HG02571 (cell line): ENCODE results near the gene KIF24.
"Not testable (repeated sequence)": the region's sequence is repeated elsewhere in the genome, so short reads cannot be mapped to it uniquely, and the experiment has no call there.

Source experiments
- ATAC-seq: cut with Tn5 transposase; IDR thresholded peaks from one replicate; pipeline ENCODE4 v1.9.1; 2021; ENCODE audit warnings: mild to moderate bottlenecking, moderate library complexity; ENCODE audit not compliant: unreplicated experiment

The KIF24 gene

DNA sequence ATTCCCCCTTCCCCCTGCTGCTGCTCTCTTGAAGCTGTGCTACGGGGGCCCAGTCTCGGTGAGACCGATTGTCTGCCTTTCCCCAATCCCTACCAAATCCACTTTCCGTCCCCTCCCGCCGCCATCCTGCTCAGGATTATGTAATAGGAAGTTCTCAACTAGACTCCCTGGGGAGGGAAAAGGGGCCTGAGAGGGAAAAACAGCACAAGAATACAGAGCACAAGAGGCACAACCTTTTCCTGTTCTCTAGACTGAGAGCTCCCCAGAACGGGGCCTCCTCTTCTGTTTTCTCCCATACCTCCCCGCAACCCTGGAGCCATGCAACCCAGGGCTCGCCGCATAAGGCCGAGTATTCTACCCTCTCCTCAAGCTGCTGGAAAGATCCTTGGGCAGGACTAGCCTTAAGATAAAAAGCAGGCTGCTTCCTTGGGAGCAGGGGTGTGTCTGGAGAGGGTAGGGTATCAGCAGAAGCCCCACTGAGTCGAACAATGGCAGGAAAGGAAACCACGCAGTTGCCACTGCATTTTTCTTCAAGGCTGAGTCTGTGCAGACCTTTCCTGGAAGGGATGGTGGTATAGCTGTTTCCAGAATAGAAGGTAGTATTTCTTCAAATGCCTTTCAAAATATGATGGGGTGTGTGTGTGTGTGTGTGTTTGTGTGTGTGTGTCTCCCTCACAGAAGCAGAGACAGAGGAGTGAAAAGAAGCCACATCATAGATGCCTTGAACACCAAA, 34.7 kb upstream of the KIF24 start:
- no peak for ATAC-seq

DNA sequence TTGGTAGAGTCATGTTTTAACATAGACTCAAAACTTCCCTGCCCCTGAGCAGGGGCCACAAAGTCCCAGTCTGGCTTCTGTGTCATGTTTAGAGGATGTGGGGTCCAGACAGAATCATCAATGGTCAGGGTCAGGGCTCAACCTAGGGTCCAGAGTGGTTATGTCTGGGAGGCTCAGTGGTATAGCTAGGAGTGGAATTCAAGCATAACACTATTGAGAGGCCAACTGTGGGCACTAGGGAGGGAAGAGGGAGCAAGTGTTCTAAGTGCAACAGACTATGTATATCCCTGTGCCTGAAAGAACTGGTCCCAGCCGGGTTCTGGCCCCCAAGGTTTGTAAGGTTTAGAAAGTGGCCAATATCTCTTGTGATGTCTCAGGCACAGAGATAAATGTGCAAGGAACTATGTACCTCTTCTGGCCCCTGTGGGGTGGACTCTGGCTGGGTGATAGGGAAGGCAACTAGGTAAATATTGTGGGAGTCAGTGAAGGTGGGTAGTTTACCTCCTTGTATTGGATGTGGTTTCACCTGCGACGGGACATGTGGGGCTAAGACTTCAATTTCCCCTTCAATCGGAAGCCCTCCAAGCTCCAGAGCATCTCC, 33.6 kb upstream of the KIF24 start:
- ATAC-seq: no peak

DNA sequence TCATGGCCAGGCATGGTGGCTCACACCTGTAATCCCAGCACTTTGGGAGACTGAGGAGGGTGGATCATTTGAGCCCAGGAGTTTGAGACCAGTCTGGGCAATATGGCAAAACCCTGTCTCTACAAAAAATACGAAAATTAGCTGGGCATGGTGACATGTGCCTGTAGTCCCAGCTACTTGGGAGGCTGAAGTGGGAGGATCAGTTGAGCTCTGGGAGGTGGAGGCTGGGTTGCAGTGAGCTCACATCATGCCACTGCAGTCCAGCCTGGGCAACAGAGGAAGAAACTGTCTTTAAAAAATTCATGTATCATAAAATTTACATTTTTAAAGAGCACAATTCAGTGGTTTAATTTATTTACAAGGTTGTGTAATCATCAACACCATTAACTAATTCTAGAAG, 23.9 kb upstream of the KIF24 start:
- ATAC-seq: not testable (repeated sequence)

DNA sequence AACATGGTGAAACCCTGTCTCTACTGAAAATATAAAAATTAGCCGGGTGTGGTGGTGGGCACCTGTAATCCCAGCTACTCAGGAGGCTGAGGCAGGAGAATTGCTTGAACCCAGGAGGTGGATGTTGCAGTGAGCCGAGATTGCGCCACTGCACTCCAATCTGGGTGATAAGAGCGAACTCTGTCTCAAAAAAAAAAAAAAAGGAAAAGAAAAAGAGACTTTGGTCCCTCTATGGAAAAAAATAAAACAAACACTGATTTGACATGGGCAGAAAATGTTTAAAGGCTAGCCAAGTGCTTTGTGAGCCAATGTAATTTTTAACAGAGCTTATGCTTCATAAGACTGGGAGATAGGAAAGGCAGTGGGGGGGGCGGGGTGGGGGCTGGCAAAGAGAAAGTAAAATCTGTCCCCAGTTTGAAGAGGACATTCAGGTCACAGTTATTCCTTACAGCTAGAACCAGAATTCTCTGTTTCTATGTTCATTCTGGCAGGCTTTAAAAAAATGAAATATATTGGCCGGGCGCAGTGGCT, 23.1 kb upstream of the KIF24 start:
- ATAC-seq: not testable (repeated sequence)

DNA sequence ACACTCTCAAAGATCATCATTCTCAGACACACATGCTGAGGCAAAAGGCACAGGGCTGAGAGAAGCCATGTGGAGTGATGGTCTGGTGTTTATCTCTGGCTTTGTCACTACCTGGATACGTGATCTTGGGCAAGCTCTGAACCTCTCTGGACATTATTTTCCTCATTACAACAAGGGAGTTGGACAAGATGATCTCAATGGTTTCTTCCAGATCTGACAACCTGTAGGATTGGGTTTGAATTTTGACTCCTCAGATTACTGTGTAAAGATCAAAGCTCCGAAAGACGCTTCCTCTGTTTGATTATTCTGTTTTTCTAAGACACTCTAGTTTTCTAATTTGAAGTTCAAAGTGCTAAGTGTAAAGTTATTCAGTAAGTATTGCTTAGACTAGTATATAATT, 20.3 kb upstream of the KIF24 start:
- ATAC-seq: no peak

DNA sequence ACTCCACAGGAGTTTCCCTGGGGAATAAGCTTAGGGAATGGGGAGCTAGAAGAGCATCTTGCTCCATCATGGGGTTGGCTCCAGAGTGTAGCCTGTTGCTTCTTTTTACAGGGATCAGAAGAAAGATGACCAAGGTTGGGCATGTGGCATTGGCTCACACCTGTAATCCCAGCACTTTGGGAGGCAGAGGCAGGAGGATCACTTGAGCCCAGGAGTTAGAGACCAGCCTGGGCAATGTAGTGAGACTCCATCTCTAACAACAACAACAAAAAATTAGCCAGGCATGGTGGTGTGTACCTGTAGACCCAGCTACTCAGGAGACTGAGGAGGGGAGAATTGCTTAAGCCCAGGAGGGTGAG, 18.7 kb upstream of the KIF24 start:
- no peak for ATAC-seq

DNA sequence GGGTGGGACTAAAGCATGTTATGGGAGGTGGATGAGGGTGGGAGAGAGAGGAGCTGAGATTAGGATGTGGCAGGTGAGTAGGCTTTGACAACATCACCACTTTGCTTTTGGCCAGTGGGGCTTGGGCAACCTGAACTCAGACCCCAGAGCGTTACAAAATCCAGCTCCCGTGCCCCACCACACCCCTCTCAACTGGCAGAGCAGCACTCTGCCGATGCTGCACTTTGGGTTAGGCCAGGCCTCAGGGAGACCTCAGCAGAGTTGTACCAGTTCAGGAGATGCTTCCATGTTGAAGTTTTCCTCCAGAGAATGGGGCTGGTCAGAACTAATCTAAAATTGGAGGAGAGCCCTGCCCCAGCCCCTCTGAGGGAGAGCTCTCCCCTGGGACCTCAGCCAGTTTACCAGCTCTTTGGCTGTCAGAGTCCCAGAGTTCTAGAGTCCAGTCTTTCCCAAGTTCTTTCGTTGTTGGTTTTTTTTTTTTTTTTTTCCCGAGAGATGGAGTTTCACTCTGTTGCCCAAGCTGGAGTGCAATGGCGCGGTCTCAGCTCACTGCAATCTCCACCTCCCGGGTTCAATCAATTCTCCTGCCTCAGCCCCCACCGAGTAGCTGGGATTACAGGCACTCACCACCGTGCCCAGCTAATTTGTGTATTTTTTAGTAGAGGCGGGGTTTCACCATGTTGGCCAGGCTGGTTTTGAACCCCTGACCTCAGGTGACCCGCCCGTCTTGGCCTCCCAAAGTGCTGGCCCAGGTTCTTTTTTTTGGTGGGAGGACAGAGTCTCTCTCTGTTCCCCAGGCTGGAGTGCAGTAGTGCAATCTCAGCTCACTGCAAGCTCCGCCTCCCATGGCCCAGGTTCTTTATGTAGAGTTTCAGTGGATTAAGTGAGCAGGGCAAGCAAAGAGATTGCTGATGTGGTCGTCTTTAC, 18.1 kb upstream of the KIF24 start:
- no peak for ATAC-seq

DNA sequence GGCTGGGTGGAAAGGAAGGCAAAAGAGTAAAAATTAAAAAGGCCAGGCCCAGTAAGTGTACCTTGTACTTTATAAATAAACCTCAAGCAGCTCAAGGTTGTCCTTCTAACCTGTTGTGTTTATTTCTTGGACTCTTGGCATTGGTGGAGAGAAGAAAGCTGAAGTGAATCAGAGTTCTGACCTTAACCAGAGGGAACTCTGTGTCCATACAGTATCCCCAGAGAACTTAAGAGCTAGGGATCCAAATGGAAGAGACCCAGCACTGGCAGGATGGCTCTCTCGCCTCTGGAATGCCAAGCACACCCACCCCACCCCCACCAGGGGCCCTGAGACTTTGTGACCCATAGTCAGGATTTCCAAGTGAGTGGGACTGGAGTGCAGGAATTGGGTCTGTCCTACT, 14.5 kb upstream of the KIF24 start:
- no peak for ATAC-seq

DNA sequence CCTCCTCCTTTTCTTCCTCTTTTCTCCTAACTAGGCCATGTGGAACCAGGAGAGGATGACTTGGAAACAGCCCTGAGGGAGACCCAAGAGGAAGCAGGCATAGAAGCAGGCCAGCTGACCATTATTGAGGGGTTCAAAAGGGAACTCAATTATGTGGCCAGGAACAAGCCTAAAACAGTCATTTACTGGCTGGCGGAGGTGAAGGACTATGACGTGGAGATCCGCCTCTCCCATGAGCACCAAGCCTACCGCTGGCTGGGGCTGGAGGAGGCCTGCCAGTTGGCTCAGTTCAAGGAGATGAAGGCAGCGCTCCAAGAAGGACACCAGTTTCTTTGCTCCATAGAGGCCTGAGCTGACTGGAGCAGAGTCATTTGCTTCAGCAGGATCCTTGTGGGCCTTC, 14.0 kb upstream of the KIF24 start:
- ATAC-seq: no peak

DNA sequence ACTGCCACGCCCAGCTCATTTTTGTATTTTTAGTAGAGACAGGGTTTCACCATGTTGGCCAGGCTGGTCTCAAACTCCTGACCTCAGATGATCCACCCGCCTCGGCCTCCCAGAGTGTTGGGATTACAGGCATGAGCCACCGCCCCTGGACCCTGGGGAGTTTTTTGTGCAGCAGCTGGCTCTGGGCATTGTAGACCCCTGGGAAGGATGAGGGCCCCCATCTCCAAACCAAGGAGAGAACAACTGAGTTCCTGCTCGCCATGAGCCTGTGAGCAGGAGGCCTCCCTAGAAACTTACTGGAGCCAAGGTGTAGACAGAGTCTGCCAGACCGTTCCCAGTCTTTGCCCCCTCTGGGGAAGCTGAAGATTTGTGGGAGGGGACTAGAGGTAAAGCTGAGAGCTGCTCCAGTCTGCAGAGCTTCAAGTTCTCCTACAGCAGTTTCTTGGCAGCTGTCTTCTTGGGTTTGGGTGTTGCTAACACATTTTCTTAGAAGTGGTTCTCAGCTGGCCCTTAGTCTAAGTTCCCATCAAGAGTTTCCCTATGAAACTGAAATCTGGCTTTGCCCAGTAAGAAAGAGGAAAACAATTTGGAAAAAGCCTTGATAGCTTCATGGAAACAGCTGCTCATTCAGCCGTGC, 12.7 kb upstream of the KIF24 start:
- ATAC-seq: no peak

DNA sequence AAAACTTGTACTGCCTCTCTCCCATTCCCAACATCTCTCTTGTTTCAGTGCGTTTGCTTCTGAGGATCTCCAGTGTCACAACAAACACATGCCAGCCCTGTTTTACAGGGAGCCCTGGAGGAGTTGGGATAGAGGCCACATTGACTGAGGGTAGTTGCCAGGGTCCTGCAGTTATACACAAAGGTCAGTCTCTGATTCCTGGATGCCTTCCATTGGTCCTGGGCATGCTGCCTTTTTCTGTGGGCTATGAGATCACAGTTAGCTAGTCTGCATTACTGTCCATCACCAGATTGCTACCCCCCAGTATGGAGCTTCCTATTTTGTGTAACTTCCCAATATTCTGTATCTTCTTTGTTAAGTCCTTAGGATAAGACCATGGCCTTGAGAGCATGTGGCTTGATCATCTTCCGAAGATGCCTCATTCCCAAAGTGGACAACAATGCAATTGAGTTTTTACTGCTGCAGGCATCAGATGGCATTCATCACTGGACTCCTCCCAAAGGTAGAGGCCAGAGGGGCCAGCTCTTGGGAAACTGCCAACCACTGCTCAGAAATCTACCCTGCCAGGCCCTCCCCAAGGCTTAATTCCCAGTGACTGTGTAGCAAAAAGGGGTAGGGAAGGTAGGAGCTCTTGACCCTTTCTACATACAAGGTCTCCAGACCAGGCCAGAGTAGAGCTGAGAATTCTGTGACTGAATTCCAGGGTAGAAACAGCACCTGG, 9.8 kb upstream of the KIF24 start:
- no peak for ATAC-seq

DNA sequence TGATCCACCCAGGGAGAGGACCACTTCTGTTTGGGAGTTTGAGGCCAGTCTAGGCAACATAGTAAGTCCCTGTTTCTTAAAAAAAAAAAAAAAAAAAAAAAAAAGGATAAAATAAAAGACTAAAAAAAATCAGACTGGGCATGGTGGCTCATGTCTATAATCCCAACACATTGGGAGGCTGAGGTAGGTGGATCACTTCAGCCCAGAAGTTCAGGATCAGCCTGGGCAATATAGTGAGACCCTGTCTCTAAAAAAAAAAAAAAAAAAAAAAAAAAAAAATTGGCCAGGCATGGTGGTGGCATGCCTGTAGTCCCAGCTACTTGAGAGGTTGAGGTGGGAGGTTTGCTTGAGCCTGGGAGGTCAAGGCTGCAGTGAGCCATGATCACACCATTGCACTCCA, 9.0 kb upstream of the KIF24 start:
- not testable (repeated sequence) for ATAC-seq

DNA sequence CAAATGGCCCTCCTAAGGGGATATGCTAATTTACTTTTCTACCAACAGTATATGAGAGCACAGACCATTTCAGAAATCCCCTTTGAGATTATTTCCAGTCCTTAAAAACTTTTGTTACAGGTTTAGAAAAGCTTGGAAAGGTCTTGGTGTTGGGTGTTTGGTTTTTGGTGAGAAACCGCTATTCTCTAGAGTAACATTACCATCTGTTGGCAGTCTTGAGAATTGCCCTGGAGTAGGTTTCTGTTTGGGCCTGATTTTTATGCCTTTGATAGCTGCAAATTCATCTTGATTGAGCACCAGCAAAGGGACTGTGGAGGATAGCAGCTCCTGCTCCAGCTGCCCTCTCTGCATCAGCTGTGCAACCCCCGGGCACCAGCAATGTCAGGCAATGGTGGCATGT, 8.3 kb upstream of the KIF24 start:
- no peak for ATAC-seq

DNA sequence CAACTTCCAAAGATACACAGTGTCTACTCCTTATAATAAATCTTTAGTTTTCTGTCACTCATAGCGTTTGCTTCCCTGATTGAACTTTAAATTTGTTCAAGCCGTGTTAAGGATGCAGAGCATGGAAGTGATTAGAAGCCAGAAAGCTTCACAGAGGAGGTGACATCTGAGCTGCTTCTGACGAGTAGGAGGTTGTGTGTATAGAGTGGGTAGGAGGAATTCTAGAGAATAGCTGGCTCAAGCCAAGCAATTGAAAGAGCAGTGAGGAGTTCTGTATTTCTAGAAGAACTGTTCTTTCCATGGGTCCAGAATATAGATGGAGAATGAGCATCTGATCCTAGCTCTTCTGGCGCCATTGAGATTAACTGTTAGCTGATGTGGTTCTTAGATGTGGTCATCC, 6.3 kb upstream of the KIF24 start:
- no peak for ATAC-seq

DNA sequence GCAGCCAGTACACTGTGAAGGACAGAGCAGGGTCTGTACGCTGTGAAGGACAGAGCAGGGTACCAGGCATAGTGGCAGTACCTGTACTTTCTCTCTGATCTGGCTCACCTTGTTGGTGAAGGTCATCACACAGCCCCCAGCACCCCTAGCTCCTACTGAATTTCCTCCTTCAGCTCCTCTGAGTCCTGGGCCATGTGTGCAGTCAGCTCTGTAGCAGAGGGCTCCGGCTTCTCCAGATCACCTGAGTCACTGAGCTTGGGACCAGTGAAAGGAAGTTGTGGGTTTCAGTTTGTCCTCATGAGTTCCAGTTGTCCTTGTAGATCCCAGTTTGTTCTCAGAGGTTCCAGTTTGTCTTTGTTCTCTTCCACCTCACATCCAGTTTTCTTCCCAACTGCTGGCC, 5.8 kb upstream of the KIF24 start:
- ATAC-seq: no peak

DNA sequence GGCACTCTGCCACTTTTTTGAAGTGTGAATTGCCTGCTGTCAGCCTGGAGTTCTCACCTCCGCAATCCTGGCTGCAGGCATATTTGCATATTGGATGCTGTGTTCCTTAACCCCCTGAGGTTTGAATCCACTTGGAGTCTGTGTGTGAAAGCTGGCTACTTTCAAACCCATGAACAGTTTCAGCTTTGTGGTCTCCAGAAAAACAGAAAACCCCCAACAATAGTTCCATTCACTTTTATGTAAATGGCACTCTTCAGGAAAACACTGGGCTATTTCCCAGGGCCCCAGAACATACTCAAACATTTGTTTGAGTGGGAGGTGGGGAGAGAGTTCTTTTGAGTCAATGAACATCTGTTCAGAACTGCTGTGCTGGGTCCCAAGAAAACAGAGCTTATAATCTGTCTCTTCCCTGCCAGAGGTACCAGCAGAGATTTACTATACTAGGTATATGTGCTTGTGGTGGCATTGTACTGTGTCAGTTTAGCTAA, 5.3 kb upstream of the KIF24 start:
- ATAC-seq: no peak

DNA sequence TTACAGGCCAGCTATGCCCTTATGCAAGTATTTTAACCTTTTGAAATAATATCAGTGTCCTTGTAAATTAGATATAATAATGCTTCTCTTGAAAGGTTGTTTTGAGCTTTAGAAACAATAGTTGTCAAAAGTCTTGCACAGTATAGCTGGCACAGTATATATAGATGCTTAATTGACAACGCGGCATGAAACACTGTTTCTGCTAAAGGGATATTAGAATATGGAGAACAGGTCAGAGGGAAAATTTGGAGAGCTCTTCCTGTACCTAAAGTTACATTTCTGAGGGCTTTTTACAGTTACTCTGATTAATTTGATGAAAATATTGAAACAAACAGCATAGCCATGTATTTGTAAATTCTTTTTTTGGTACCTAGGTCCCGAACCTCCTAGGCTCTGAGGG, 4.8 kb upstream of the KIF24 start:
- ATAC-seq: no peak

DNA sequence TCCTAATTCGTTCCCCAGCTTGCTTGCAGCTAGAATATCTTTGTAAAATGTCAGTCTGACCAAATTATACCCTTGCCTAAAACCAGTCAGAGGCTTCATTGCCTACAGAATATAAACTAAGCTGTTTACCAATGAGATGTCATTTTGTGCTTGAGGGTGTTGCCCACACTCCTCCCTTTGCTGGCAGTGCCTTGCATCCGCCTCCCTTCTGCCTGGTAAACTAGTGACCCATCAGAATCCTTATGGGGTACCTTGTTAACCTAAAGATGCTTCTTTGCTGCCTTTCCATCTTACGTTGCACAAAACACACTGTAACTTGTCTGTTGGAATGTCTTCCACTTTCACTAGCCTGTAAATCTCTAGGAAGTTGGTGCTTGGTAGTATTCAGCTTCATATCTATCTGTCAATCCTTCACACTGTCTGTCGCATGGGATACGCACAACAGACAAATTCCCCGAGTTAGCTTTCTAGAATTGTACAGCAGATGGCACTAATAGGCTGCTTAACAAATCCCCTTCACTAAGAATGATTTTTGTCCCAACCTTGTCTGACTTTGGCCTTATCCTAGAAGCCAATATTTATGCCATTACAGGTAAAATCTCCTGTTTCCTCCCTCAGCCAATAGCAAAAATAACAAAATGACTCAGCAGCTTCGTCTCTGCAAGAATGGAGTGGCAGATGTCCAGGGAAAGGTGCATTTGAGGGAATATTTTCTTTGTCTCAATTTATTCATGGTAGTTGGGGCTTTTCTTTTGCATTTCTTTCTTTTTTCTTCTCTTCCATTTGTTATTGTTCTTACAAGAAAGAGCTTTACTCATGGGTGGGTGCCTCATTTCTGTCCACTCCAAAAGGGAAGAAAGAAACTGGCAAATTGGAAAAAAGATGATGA, 3.3 kb upstream of the KIF24 start:
- no peak for ATAC-seq

DNA sequence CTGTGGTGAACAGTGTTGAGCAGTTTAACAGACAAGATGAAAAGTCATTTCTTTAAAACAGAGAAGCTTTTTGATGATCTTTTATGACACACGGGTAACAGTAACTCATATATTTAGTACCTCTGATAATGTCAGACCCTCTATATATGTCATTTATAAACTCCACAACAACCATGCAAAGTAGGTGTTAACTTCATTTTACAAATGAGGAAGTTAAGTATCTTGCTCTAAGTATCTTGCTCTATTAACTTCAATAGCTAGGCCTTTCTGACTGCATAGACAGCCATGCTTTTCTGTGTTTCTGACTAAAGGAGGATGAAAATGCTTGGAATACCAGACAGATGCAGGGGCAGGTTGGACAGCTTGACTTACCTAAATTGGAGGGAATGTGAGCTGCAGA, 2.1 kb upstream of the KIF24 start:
- ATAC-seq: no peak
